Keratinocyte (primary cell): ENCODE data around the gene SLX4IP.

Experiments used
- CTCF ChIP-seq, 3 experiments: IDR thresholded peaks in 1 of 3; conservative IDR thresholded peaks in 1 of 3; optimal IDR thresholded peaks in 1 of 3; 2 replicates in 2 of 3; 3 replicates in 1 of 3; pipeline versions ENCODE3 to v1.5.1; 2011; ENCODE audit warnings: low read length in 3 of 3, mild to moderate bottlenecking in 3 of 3, moderate library complexity in 2 of 3, control low read depth in 1 of 3, inconsistent platforms in 1 of 3; ENCODE audit not compliant: insufficient read depth in 2 of 3; ENCODE audit errors: extremely low read depth in 1 of 3
- EZH2 ChIP-seq: IDR thresholded peaks from one replicate; pipeline ENCODE4 v1.6.1; 2012; ENCODE audit warnings: inconsistent platforms, mild to moderate bottlenecking, low read length, moderate library complexity

- TF ChIP-seq EZH2 (no peak), CTCF (optimal IDR thresholded peaks at IDR 0.05 in 1 of 3, IDR thresholded peaks at IDR 0.05 in 1 of 3, conservative IDR thresholded peaks at IDR 0.05 in 1 of 3; ENCODE audit: extremely low read depth in 1 of 3, insufficient read depth in 2 of 3, low read length in 3 of 3) (no peak)
These were observed 76.0 kb downstream of the SLX4IP start for GRCh38 chr20:10511170-10511508.
